H54 (cell line): Measurements from ENCODE around the gene DIP2C.
"Not testable (repeated sequence)": the region's sequence is repeated elsewhere in the genome, so short reads cannot be mapped to it uniquely, and the experiment has no call there.

ENCODE experiments used
- DNase-seq: peaks from one replicate; pipeline ENCODE4 v3.0.0; 2011; ENCODE audit warnings: low spot score, mixed read lengths; ENCODE audit not compliant: insufficient read length
- FAIRE-seq: peaks from 3 replicates; lab custom pipeline; 2011; peaks lifted over from hg19 to GRCh38; lab: Jason Lieb, UNC
- POLR2A ChIP-seq: IDR thresholded peaks from 2 replicates; pipeline ENCODE4 v1.6.1; 2011; ENCODE audit warnings: low read depth, mild to moderate bottlenecking, low read length

Gene DIP2C

DNA sequence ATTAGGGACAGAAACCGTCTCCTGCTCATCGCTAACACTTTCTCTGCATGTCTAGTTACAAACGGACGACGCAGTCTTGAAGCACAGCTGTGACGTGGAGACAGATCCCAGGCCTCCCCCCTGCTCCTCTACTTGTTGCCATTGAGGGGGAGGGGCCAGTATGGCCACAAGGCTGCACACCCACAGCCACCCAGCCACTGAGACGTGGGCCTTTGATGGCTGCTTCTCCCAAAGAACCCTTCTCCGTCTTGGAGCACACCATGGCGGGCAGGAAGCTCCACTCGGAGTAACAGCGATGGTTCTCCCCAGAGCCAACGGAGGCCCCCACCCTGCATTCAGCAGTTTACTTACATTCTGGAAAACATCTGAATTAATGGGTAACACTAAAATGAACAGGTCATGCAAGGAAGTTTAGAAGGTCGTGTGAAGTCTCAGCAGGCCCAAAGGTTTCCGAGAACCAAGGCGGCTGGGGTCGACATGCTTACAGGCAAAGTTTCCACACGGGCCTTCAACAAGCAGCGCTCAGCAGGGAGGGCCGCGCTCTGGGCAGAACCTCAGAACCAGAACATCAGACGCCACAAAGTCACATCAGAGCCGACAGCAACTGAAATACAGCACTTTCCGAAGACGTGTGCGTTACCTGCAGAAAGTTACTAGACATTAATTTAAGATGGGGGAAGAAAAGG is 169.6 kb downstream of the DIP2C start:
- FAIRE-seq = no peak
- TF ChIP-seq POLR2A = no peak

DNA sequence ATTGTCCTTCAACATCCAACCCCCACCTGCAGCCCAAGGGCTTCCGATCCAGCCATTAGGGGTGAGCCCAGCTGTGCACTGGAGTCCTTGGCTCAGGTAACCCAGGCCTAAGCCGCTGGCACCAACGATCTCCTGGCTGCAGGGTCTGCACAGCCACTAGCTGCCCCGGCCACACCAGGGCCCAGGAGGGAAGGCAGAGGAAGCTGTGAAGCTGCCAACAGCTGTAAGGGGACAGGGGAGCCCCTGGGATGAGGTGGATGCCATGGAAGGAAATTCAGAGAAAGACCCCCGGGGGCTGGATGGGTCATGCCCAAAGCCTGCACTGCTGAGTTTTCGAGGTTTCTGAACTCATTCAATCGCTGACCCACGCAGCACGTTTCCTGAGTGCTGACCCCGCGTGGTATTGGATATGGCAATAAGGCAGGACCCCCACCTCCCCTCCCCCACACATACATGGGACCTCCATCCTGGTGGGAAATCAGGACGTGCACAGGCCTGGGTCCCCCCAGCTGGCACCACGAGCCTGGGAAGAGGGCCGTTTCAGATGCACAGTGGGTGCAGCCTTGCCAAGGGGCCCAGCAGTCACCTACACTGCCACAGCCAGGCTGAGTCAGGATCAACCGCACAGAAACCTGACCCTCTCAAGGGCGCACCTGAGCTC is 170.3 kb downstream of the DIP2C start:
- FAIRE-seq (no peak), DNase-seq (no peak)
- no peak for TF ChIP-seq POLR2A

More for the DNA sequence above, 169.6 kb downstream of the DIP2C start:
- DNase-seq = no peak

DNA sequence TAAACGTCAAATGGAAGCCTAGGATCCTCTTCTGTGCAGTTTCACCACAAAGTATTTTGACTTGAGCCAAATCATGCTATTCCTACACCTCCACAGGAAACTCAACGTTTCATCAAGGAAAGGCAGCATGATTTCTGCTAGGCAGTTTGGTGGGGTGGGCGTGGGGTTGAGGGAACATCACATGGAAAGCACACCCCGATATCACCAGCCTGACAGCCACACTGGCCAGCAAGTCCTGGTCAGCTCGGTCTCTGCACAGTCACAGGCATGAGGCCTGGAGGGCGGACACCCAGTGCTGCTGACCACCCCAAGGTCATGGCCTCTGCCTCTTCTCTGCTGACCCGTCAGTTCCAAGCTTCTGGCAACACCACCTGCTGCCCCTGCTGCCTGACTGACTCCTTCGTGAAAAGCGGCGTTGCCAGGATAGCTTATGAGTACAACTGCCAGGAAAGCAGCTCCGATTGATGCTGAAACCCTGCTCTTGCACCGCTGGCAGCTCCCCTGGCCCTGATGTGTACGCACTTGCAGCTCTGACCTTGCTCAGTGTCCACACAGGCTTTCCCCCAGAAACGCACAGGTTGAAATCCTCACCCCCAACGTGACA is 171.5 kb downstream of the DIP2C start:
- no peak for DNase-seq
- no peak for TF ChIP-seq POLR2A

DNA sequence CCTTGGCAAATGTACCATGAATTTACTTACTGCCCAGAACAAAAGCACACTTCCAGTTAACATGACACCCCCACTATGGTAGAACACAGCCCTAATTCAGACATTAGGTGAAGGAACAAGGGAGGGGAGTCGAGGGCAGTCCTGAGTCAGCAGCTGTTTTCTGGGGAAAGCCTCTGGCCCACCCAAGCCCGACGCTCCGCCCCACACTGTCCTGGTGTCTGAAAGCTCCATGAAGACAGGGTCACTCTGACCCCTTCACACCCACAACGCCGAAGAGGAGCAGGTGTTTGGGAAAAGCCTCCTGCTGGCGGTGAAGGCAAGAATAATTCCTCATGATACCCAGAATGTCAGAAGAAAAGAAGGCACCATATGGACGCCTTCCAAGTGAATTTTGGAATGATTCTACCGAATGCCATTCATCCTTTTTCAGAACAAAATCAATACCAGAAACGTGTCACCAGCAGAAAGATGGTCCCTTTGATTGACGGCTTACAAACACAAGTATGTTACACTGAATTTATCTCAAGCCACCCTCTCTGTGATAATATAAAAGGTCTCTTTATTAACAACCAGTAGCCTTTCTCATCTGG is 172.1 kb downstream of the DIP2C start:
- no peak for TF ChIP-seq POLR2A
- FAIRE-seq = no peak
- DNase-seq = no peak

More for the DNA sequence above, 171.5 kb downstream of the DIP2C start:
- no peak for FAIRE-seq

DNA sequence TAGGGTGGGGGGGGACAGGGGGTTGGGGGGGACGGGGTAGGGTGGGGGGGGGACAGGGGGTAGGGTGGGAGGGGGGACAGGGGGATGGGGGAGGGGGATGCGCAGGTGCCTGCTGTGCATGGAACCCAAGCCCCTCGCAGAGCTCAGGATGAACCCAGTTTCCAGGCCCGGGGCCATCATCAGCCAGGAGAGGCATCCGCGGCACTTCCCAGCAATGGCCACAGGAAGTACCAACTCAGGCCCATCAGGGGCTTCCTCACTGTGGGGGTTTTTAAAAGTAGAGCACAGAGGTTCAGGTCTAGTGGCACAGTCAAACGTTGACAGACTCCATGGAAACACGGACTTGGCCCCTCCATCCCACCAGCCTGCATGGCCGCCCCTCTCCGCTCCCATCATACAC is 172.7 kb downstream of the DIP2C start:
- DNase-seq (no peak), FAIRE-seq (no peak)
- TF ChIP-seq POLR2A = no peak

DNA sequence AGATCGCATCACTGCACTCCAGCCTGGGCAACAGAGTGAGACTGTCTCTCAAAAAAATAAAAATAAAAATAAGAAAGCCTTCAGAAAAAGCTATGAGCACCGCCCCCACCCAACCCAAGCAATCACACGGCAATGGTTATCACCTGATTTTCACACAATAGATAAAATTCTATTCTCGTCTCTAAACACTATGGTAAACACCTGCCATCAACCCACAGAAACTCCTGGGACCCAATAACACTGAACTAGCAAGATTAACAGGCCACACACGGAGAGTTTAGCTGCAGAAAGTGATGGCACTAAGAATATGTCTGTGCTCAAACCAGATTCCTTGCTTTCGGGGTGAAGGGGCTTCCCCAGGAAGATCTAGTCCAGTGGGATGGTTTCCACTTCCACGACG is 173.8 kb downstream of the DIP2C start:
- FAIRE-seq (no peak), DNase-seq (no peak)
- no peak for TF ChIP-seq POLR2A

DNA sequence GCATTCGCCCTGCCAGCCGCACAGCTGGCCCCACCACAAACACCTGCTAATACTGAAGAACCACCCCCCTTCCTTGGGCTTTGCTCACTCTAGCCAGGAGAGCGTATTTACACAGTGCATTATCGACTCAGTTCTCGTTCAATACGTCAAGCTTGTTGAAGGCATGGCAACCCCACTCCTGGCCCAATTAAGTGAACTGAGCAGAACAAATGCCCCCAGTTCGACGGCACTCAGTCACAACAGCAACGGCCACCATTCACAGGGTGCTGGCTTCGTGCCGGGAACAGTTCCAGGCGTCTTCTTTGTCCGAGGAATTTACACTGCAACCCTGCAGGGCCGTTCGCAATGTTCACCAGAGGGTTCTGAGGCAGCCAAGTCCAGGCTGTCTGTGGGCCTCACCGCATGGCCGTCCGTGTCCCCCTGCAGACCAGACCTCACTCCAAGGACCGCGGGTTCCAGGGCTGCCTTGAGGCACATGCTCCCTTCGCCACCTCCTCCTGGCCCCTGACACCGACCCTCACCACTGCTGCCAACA is 175.3 kb downstream of the DIP2C start:
- TF ChIP-seq POLR2A = no peak
- DNase-seq (no peak), FAIRE-seq (no peak)

DNA sequence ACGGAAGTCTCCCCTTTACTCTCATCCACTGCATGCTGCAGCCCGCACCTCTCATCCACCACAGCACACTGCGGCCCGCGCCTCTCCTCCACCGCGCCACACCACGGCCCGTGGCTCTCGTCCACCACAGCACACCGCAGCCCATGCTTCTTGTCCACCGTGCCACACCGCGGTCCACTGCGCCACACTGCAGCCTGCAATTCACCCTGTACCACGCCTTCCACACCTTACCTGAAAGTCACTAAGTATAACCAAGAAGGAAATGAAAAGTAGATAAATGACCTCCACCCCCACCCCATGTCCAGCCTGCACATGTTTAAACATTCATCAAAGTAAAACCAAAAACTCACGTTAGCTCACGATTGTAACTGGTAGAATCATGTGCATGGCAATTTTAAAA is 176.1 kb downstream of the DIP2C start:
- FAIRE-seq = no peak
- TF ChIP-seq POLR2A = no peak
- DNase-seq = no peak

DNA sequence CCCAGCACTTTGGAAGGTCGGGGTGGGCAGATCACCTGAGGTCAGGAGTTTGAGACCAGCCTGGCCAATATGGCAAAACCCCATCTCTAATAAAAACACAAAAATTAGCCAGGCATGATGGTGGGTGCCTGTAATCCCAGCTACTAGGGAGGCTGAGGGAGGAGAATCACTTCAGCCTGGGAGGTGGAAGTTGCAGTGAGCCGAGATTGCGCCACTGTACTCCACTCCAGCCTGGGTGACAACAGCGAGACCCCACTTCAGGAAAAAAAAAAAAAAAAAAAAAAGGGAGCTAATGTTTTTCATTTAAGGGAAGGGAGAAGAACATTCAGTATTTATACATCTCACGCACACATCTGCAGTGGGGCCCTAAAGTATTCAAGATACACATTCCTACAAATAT is 176.8 kb downstream of the DIP2C start:
- not testable (repeated sequence) for FAIRE-seq

DNA sequence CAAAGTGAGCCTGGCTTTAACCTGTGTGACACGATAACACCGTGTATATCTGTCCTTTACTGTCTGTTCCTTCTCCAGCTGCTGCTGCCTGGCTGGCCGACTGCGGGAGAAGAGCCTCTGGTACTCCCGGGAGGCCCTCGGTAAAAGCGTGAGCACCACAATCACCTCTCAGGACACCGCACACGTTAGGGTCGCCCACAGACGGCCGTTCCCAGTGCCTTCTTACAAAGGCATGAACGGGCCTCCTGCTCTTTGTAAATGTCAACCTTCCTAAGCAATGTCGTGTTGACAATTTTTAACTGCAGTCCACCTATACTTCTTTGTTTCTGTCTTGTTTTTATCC is 177.6 kb downstream of the DIP2C start:
- no peak for DNase-seq
- no peak for TF ChIP-seq POLR2A
- no peak for FAIRE-seq

More for the DNA sequence above, 176.8 kb downstream of the DIP2C start:
- DNase-seq = not testable (repeated sequence)

DNA sequence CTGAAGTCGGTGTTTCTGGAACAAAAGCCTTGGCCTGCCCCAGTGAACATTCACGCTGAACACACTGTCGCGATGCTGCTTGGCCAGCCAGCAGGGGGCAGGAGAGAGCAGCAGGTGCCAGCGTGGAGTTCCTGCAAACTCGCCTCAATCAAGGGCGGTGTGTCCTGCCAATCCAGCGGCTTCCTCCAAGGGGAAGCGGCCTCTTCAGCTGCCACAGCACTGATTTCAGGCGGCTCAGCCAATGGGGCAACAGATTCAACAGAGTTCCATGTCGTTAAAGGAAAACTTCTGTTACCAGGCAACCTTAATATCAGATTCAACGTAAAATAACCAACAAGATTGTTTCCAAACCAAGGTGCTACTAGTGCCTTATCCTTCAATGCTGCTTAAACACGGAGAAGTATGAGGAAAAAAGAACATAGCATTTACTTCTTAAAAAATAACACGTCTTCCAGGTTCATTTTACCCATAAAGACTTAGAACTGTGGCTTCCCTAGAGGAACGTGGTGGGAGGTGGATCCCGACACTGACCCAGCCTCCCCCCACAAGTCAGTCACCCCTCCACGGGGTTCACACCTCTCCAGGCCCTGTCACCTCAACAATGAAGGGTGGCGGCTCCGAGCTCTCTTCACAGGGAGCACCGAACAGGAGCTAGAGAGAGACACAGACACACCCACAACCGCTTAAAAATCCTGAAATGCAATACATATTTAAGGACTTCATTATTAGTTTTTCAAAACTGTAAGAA is 178.2 kb downstream of the DIP2C start:
- peak; percentile 86 for DNase-seq
- peak; percentile 11 for FAIRE-seq

DNA sequence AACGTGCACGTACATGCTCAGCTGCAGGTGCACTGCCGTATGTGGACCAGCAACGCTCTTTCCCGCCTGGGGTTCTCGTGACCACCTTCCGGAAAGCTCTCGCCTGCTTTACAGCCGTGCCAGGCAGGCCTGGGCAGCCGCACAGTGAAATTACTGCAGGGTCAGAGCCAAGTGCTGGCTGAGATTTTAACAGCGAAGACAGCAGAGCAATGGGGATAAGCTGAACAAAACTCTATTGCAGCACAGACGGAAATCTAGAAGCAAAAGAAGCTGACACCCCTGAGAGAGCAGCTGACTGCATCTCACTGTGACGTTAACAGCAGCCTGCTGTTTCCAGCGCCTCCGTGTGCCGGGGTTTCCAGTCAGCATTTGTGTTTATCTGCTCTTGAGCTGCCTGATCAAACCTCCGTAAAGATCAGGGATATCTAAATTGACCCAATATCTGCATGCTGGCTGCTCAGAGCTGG is 179.0 kb downstream of the DIP2C start:
- TF ChIP-seq POLR2A = no peak
- no peak for DNase-seq
- no peak for FAIRE-seq

More for the DNA sequence above, 178.2 kb downstream of the DIP2C start:
- TF ChIP-seq POLR2A = no peak

DNA sequence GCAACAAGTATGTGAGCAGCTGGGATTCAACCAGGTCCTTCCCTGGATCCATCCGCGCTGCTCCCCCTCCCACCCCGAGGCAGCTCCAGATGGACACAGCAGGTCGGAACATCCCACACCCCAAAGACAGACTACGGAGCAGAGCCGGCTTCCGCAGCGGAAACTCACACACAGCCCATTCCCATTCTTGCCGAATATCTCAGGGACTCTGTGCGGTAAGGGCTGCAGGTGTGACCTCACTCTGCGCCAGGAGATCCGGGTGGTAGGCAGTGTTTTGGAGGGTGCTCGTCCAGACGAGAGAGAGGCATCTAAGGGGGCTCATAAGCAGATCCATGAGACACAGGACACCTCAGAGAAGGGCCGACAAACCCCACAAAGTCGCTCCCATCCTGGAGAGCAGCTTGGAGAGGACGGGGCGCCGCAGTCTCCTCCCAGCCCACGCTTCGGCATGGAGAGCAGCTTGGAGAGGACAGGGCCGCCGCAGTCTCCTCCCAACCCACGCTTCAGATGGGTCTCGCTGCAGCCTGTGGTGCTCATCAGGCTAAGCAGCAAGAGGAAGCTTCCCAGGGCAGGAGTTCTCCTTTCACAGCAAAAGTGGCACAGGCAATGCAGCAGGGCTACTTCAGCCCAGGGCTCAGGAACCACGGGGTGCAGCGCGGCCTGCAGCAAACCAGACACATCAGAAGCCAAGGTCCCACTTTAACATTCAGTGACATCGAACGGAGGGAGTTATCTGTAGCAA is 179.9 kb downstream of the DIP2C start:
- DNase-seq (no peak), FAIRE-seq (no peak)
- no peak for TF ChIP-seq POLR2A
